Islet precursor cell (in vitro differentiated cells): ENCODE measurements around the gene EDRF1.

Experiments
- DNase-seq: peaks from one replicate; pipeline ENCODE4 v3.0.0-alpha.2; 2018

Gene EDRF1

GRCh38 chr10:125762692-125763648 is 43.5 kb downstream of the EDRF1 start:
- DNase-seq, result no peak

- no peak for DNase-seq
These were observed 46.3 kb downstream of the EDRF1 start for GRCh38 chr10:125765835-125766234.

GRCh38 chr10:125766511-125766910 is 47.0 kb downstream of the EDRF1 start:
- no peak for DNase-seq

GRCh38 chr10:125768219-125768855 is 48.8 kb downstream of the EDRF1 start:
- no peak for DNase-seq

- DNase-seq, result no peak
These were observed 49.7 kb downstream of the EDRF1 start for GRCh38 chr10:125769175-125769574.

- no peak for DNase-seq
These were observed 51.3 kb downstream of the EDRF1 start for GRCh38 chr10:125770844-125771243.

GRCh38 chr10:125772112-125772863 is 52.8 kb downstream of the EDRF1 start:
- no peak for DNase-seq

- no peak for DNase-seq
These were observed 53.3 kb downstream of the EDRF1 start for GRCh38 chr10:125772864-125773180.

GRCh38 chr10:125773687-125774543 is 54.4 kb downstream of the EDRF1 start:
- DNase-seq, result no peak

- DNase-seq, result no peak
These were observed 55.2 kb downstream of the EDRF1 start for GRCh38 chr10:125774581-125775191.

- peak; percentile 53 for DNase-seq
These were observed 56.1 kb downstream of the EDRF1 start, which contains the start of gene MMP21 for GRCh38 chr10:125775491-125776106. MMP21 (minus strand) TSS chr10:125775821; CDS start chr10:125775821, 0 bp downstream.

GRCh38 chr10:125777806-125778205 is 58.3 kb downstream of the EDRF1 start:
- DNase-seq, result no peak

- no peak for DNase-seq
These were observed 59.0 kb downstream of the EDRF1 start for GRCh38 chr10:125778556-125778955.

- peak; percentile 24 for DNase-seq
These were observed 60.2 kb downstream of the EDRF1 start for GRCh38 chr10:125779403-125780327.

- DNase-seq, result peak; percentile 42
These were observed 61.9 kb downstream of the EDRF1 start for GRCh38 chr10:125781374-125781773.

GRCh38 chr10:125782054-125782453 is 62.5 kb downstream of the EDRF1 start:
- DNase-seq, result peak; percentile 54

GRCh38 chr10:125782616-125783015 is 63.1 kb downstream of the EDRF1 start:
- DNase-seq, result no peak

GRCh38 chr10:125783408-125783807 is 63.9 kb downstream of the EDRF1 start:
- no peak for DNase-seq

GRCh38 chr10:125783957-125784356 is 64.4 kb downstream of the EDRF1 start:
- no peak for DNase-seq

- DNase-seq, result no peak
These were observed 66.3 kb downstream of the EDRF1 start for GRCh38 chr10:125785791-125786190.
